ENCODE data around the gene YARS1.

YARS1 gene

GRCh38 chr1:32765570-32766327 lies 51.4 kb downstream of the YARS1 start:
- TF ChIP-seq CTCF (IDR thresholded peaks at IDR 0.05), result no peak
- Mint-ChIP-seq H3K27ac (peak overlapping the region; percentile 86), H3K27me3 (ENCODE audit: low read depth, poor library complexity) (no peaks in the 10 kb centered on the region), H3K4me1 (peaks cover 85% of the 10 kb centered on the region), H3K4me3 (peak overlapping the region; percentile 80), H3K36me3 (ENCODE audit: low read depth) (peaks cover 32% of the 10 kb centered on the region), H3K9me3 (no peaks in the 10 kb centered on the region)
- peak; percentile 65 for DNase-seq

- peak overlapping the region; percentile 82 for H3K27ac Mint-ChIP-seq
- H3K4me1 Mint-ChIP-seq, result peaks cover 86% of the 10 kb centered on the region
- peaks cover 29% of the 10 kb centered on the region for H3K36me3 Mint-ChIP-seq (ENCODE audit: low read depth)
- H3K9me3 Mint-ChIP-seq, result no peaks in the 10 kb centered on the region
- H3K4me3 Mint-ChIP-seq, result peak overlapping the region; percentile 80
- no peak for TF ChIP-seq CTCF (IDR thresholded peaks at IDR 0.05)
- no peaks in the 10 kb centered on the region for H3K27me3 Mint-ChIP-seq (ENCODE audit: low read depth, poor library complexity)
- DNase-seq, result no peak
Measured at GRCh38 chr1:32764826-32765569, 52.2 kb downstream of the YARS1 start.

- TF ChIP-seq CTCF (IDR thresholded peaks at IDR 0.05), result no peak
- Mint-ChIP-seq H3K27me3 (ENCODE audit: low read depth, poor library complexity) (no peaks in the 10 kb centered on the region), H3K9me3 (no peaks in the 10 kb centered on the region), H3K36me3 (ENCODE audit: low read depth) (peaks cover 19% of the 10 kb centered on the region), H3K4me3 (no peak overlapping the region), H3K27ac (peak overlapping the region; percentile 85), H3K4me1 (peaks cover 88% of the 10 kb centered on the region)
- no peak for DNase-seq
Measured at GRCh38 chr1:32763221-32763620, 53.9 kb downstream of the YARS1 start.

- H3K9me3 Mint-ChIP-seq, result no peaks in the 10 kb centered on the region
- no peak for DNase-seq
- H3K27ac Mint-ChIP-seq, result no peak overlapping the region
- peaks cover 88% of the 10 kb centered on the region for H3K4me1 Mint-ChIP-seq
- H3K36me3 Mint-ChIP-seq (ENCODE audit: low read depth), result peaks cover 19% of the 10 kb centered on the region
- no peak overlapping the region for H3K4me3 Mint-ChIP-seq
- no peaks in the 10 kb centered on the region for H3K27me3 Mint-ChIP-seq (ENCODE audit: low read depth, poor library complexity)
- TF ChIP-seq CTCF (IDR thresholded peaks at IDR 0.05), result no peak
Measured at GRCh38 chr1:32761936-32762335, 55.2 kb downstream of the YARS1 start.

GRCh38 chr1:32761253-32761877 lies 55.8 kb downstream of the YARS1 start:
- H3K27me3 Mint-ChIP-seq (ENCODE audit: low read depth, poor library complexity), result no peaks in the 10 kb centered on the region
- H3K4me3 Mint-ChIP-seq, result no peak overlapping the region
- peaks cover 19% of the 10 kb centered on the region for H3K36me3 Mint-ChIP-seq (ENCODE audit: low read depth)
- no peak for DNase-seq
- no peak for TF ChIP-seq CTCF (IDR thresholded peaks at IDR 0.05)
- no peaks in the 10 kb centered on the region for H3K9me3 Mint-ChIP-seq
- no peak overlapping the region for H3K27ac Mint-ChIP-seq
- peaks cover 85% of the 10 kb centered on the region for H3K4me1 Mint-ChIP-seq

Data from nephron progenitor cell (in vitro differentiated cells).